IMR-90 (cell line): Measurements from ENCODE around the gene ARHGAP23. TPM values are rescaled to one million over a fixed set of nuclear protein-coding genes. Genes with fewer than 3 reads are reported as not detected.
"Not testable (repeated sequence)": the region's sequence is repeated elsewhere in the genome, so short reads cannot be mapped to it uniquely, and the experiment has no call there.

Experiments used
- ATAC-seq: fragments of 200-7000 bp; cut with Tn5 transposase; 2 replicates; pipeline ENCODE4 v1.9.1; 2020; ENCODE audit warnings: low read depth, mild to moderate bottlenecking, moderate library complexity
- BruUV-seq: library from RNA; stranded (reverse); fragments of 400-500 nt; replicated peaks from 2 replicates; lab custom pipeline; 2021; lab: Mats Ljungman, UMichigan
- CTCF ChIA-PET: fragments of 300-600 bp; formaldehyde crosslinking; extraction: SDS; loops from one replicate; lab custom pipeline; 2021; ENCODE audit warnings: antibody characterized with exemption; lab: Yijun Ruan, JAX
- POLR2A ChIA-PET: fragments of 300-600 bp; sonication (Branson Sonifier 250); formaldehyde crosslinking; loops from one replicate; lab custom pipeline; 2022; ENCODE audit warnings: antibody characterized with exemption; ENCODE audit not compliant: unreplicated experiment; lab: Charles Lee
- DNase-seq: peaks from one replicate; pipeline ENCODE4 v3.0.0; 2013
- H2AFZ ChIP-seq: replicated peaks from 2 replicates; pipeline ENCODE3; 2013; ENCODE audit warnings: low read length, mild to moderate bottlenecking; ENCODE audit not compliant: poor library complexity
- H2AK5ac ChIP-seq: 2 replicates; pipeline ENCODE4 v1.6.1; 2013; ENCODE audit warnings: low read depth, low read length, inconsistent platforms
- H2AK9ac ChIP-seq: replicated peaks from 2 replicates; pipeline ENCODE3; 2013; ENCODE audit warnings: mild to moderate bottlenecking, low read depth, low read length, moderate library complexity; ENCODE audit not compliant: poor library complexity
- H2BK120ac ChIP-seq: 2 replicates; pipeline ENCODE4 v1.6.1; 2013; ENCODE audit warnings: low read depth, low read length, inconsistent platforms
- H2BK15ac ChIP-seq: 3 replicates; pipeline ENCODE4 v1.6.1; 2013; ENCODE audit warnings: low read depth, low read length, inconsistent platforms
- H2BK20ac ChIP-seq: 2 replicates; pipeline ENCODE4 v1.6.1; 2013; ENCODE audit warnings: low read depth, mild to moderate bottlenecking, inconsistent platforms, low read length, moderate library complexity
- H2BK5ac ChIP-seq: 2 replicates; pipeline ENCODE4 v1.6.1; 2013; ENCODE audit warnings: mild to moderate bottlenecking, low read depth, low read length, inconsistent platforms; ENCODE audit not compliant: poor library complexity, severe bottlenecking
- H3K14ac ChIP-seq: replicated peaks from 2 replicates; pipeline ENCODE4 v1.6.1; 2013; ENCODE audit warnings: low read depth, low read length, inconsistent platforms
- H3K18ac ChIP-seq: 2 replicates; pipeline ENCODE4 v1.6.1; 2013; ENCODE audit warnings: low read depth, low read length, control low read depth
- H3K23ac ChIP-seq: 2 replicates; pipeline ENCODE4 v1.6.1; 2013; ENCODE audit warnings: low read depth, low read length, inconsistent platforms
- H3K27ac ChIP-seq: 2 replicates; pipeline ENCODE4 v1.5.1; 2013; ENCODE audit warnings: mild to moderate bottlenecking, control low read depth, low read length; ENCODE audit not compliant: insufficient read depth
- H3K27me3 ChIP-seq: 2 replicates; pipeline ENCODE4 v1.6.1; 2013; ENCODE audit warnings: low read length; ENCODE audit not compliant: control insufficient read depth, insufficient read depth
- H3K36me3 ChIP-seq: 2 replicates; pipeline ENCODE4 v1.6.1; 2013; ENCODE audit warnings: low read length, mixed read lengths; ENCODE audit not compliant: control insufficient read depth, insufficient read depth
- H3K4ac ChIP-seq: 2 replicates; pipeline ENCODE4 v1.6.1; 2013; ENCODE audit warnings: low read depth, low read length, inconsistent platforms
- H3K4me1 ChIP-seq: 2 replicates; pipeline ENCODE4 v1.6.1; 2013; ENCODE audit warnings: low read length, mixed read lengths; ENCODE audit not compliant: control insufficient read depth, insufficient read depth
- H3K4me2 ChIP-seq: 2 replicates; pipeline ENCODE4 v1.6.1; 2013; ENCODE audit warnings: low read depth, mild to moderate bottlenecking, control low read depth, low read length, moderate library complexity
- H3K4me3 ChIP-seq: 2 replicates; pipeline ENCODE4 v1.5.1; 2013; ENCODE audit warnings: low read depth, mild to moderate bottlenecking, control low read depth, low read length, moderate library complexity; ENCODE audit not compliant: insufficient read depth
- H3K56ac ChIP-seq: 2 replicates; pipeline ENCODE4 v1.6.1; 2013; ENCODE audit warnings: low read length, inconsistent platforms; ENCODE audit not compliant: insufficient read depth; ENCODE audit errors: extremely low read depth
- H3K79me1 ChIP-seq, 2 experiments: 2 replicates each; pipeline ENCODE4 v1.6.1; 2013; ENCODE audit warnings: low read length in 2 of 2, inconsistent platforms in 1 of 2, low read depth in 1 of 2
- H3K9ac ChIP-seq: 2 replicates; pipeline ENCODE4 v1.6.1; 2013; ENCODE audit warnings: low read depth, low read length, control low read depth
- H3K9me1 ChIP-seq: 2 replicates; pipeline ENCODE4 v1.6.1; 2013; ENCODE audit warnings: low read length, inconsistent platforms; ENCODE audit not compliant: insufficient read depth
- H3K9me3 ChIP-seq: 2 replicates; pipeline ENCODE4 v1.6.1; 2013; ENCODE audit warnings: low read length; ENCODE audit not compliant: control insufficient read depth, insufficient read depth
- H4K20me1 ChIP-seq: 2 replicates; pipeline ENCODE4 v1.6.1; 2013; ENCODE audit warnings: low read length, inconsistent platforms; ENCODE audit not compliant: insufficient read depth
- H4K5ac ChIP-seq: 2 replicates; pipeline ENCODE4 v1.6.1; 2013; ENCODE audit warnings: mild to moderate bottlenecking, low read depth, low read length, control low read depth
- H4K8ac ChIP-seq, 2 experiments: 2 replicates each; pipeline ENCODE4 v1.6.1; 2013; ENCODE audit warnings: low read depth in 2 of 2, low read length in 2 of 2, control low read depth in 1 of 2, inconsistent platforms in 1 of 2
- H4K91ac ChIP-seq: 2 replicates; pipeline ENCODE4 v1.6.1; 2013; ENCODE audit warnings: low read depth, low read length, inconsistent platforms; ENCODE audit not compliant: insufficient read depth
- WGBS, 2 experiments: methylation state at CpG; one replicate each; pipeline versions ENCODE4 v1.1.5 to v1.1.7; 2013; ENCODE audit warnings: missing lambda C conversion rate in 2 of 2; ENCODE audit not compliant: insufficient read length in 1 of 2; ENCODE audit errors: extremely low coverage in 2 of 2; 5-methylcytosine and 5-hydroxymethylcytosine counted together
- dilution Hi-C: fragments of 300-500 bp; cut with HindIII; formaldehyde crosslinking; loops from one replicate; pipeline ENCODE4 v1.14.3; 2018; ENCODE audit warnings: low sequenced_read_pairs; ENCODE audit not compliant: unreplicated experiment
- in situ Hi-C: fragments of 300-500 bp; cut with MboI; formaldehyde crosslinking; loops from 3 replicates; pipeline ENCODE4 v1.14.3; 2019; ENCODE audit warnings: low sequenced_read_pairs, inconsistent platforms, mixed read lengths
- intact Hi-C: fragments of 100-400 bp; cut with micrococcal nuclease; formaldehyde crosslinking; loops from 2 replicates; pipeline ENCODE4 v1.10.0; 2022
- polyA plus RNA-seq, 3 experiments: library from polyadenylated mRNA; depleted of rRNA; stranded (reverse); fragments of >200 nt; gene quantifications; 2 replicates each; pipeline ENCODE4 v1.2.3, GENCODE V29; 2012; ENCODE audit warnings: low replicate concordance in 1 of 3
- total RNA-seq: library from RNA; depleted of rRNA; stranded (reverse); fragments of >200 nt; gene quantifications from 2 replicates; pipeline ENCODE4 v1.2.3, GENCODE V29; 2012

ARHGAP23 gene
- total and polyA plus RNA-seq, 2 of the 4 experiments (the other 2 are of a cell fraction), result 9.3 to 43.3 TPM

DNA sequence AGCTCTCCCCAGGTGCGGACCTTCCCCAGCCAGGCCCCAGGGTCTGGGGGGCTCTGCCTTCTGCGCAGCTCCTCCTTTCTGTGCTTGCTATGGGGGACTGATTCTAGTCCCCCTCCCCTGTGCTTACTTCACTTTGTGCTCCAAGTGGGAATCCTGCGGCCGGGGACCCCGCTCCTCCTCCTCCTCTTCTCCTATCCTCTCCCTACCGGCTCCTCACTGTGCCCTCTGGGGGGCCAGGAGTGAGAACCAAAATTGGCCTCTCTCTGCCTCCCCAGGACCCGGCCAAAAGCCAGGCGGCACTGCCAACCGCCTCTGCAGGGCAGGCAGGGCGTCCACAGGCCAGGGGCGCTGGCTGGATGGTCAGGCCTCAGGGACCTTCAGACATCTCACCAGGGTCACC is 103.5 kb downstream of the ARHGAP23 start:
- BruUV-seq, H3K4me1 ChIP-seq, H2BK5ac ChIP-seq, H3K9ac ChIP-seq, H3K27ac ChIP-seq, H3K14ac ChIP-seq, H2BK20ac ChIP-seq, H4K91ac ChIP-seq, H4K20me1 ChIP-seq, H3K23ac ChIP-seq, H4K8ac ChIP-seq, POLR2A ChIA-PET, H3K4me3 ChIP-seq, H4K5ac ChIP-seq, H3K9me3 ChIP-seq, H2AK5ac ChIP-seq, H2BK120ac ChIP-seq, H3K79me1 ChIP-seq, DNase-seq, intact Hi-C loops, H3K18ac ChIP-seq, H2AK9ac ChIP-seq, H3K56ac ChIP-seq, H2BK15ac ChIP-seq, H3K4me2 ChIP-seq, H3K4ac ChIP-seq, H3K36me3 ChIP-seq, CTCF ChIA-PET, H3K9me1 ChIP-seq, ATAC-seq, in situ Hi-C loops, dilution Hi-C loops, H2AFZ ChIP-seq: not testable (repeated sequence)
- WGBS, 2 experiments, result 79% methylated on average over 4 of the region's 11 CpGs; no CpG with 5 or more reads in 1 of the 2 experiments
- H3K27me3 ChIP-seq, result peaks cover 48% of the 10 kb centered on the region
